PC-3 (cell line): Measurements from ENCODE around the gene NEDD9.

Experiments
- CTCF ChIP-seq: fragments of 300-600 bp; sonication (generic); conservative IDR thresholded peaks from 2 replicates; pipeline ENCODE4 v1.5.1; 2017; ENCODE audit warnings: antibody characterized with exemption, low read depth, mild to moderate bottlenecking, low read length
- EZH2 ChIP-seq: fragments of 300-600 bp; sonication (generic); IDR thresholded peaks from one replicate; pipeline ENCODE4 v1.6.1; 2017; ENCODE audit warnings: antibody characterized with exemption, mild to moderate bottlenecking, low read length; ENCODE audit not compliant: unreplicated experiment
- EZH2phosphoT487 ChIP-seq: fragments of 300-600 bp; sonication (generic); IDR thresholded peaks from 2 replicates; pipeline ENCODE4 v1.6.1; 2018; ENCODE audit warnings: mild to moderate bottlenecking, antibody characterized with exemption, low read length, borderline replicate concordance

GRCh38 chr6:11231108-11231463 lies 1.4 kb downstream of the NEDD9 start:
- no peak for TF ChIP-seq EZH2phosphoT487
- TF ChIP-seq CTCF = no peak
- TF ChIP-seq EZH2 = no peak
